Measurements from ENCODE around the gene AIM2. TPM values are rescaled to one million over a fixed set of nuclear protein-coding genes. Genes with fewer than 3 reads are reported as not detected.

AIM2 gene
- polyA plus RNA-seq, 1 of the 3 experiments (the other 2 are of a cell fraction): 1.1 TPM

DNA sequence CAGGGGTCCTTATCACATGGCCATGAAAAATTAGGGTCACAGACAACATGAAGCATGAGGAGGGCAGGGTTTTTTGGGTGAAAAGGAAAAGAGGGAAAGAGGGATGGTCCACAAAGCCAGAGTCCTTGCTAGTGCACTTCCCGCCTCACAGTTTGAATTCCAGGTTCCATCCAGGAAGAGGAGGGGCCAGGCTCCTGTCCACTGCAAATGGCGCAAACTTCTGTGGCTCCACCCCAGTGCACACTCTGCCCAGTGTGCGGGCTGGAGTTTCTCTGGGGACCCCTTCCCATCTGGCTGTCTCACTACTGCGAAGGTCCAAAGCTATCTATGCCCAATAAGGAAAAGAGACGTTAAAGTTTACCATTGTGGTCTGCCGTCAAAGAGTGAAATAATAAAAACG lies 17.8 kb downstream of the AIM2 start:
- H3K9me3 ChIP-seq: no peaks in the 10 kb centered on the region
- H3K79me2 ChIP-seq (ENCODE audit: insufficient read depth): no peaks in the 10 kb centered on the region
- no peak overlapping the region for H3K9ac ChIP-seq
- no peaks in the 10 kb centered on the region for H3K9me2 ChIP-seq
- H3K4me1 ChIP-seq (ENCODE audit: control insufficient read depth in 1 of 2, insufficient read depth in 2 of 2, low read depth in 1 of 2, low read length in 1 of 2): peaks cover 0 to 4% of the 10 kb centered on the region in 2 experiments; a peak in 1 of 4 replicates
- H3K27ac ChIP-seq (ENCODE audit: low read depth in 2 of 2, low read length in 1 of 2): no peak overlapping the region
- TF ChIP-seq FOXJ3 (CRISPR knock-in tag; IDR thresholded peaks at IDR 0.05) (no peak), YY1 (IDR thresholded peaks at IDR 0.05; ENCODE audit: low read depth) (no peak), FOSL2 (IDR thresholded peaks at IDR 0.05; ENCODE audit: borderline replicate concordance, low read depth) (no peak), NFIC (IDR thresholded peaks at IDR 0.05; ENCODE audit: borderline replicate concordance) (no peak), CHD2 (IDR thresholded peaks at IDR 0.05; ENCODE audit: low read length, partially characterized antibody) (no peak), MXI1 (IDR thresholded peaks at IDR 0.05; ENCODE audit: low read depth, low read length) (no peak), FOXM1 (IDR thresholded peaks at IDR 0.05; ENCODE audit: low read depth) (no peak), RFX5 (IDR thresholded peaks at IDR 0.05; ENCODE audit: low read length) (no peak), RCOR1 (IDR thresholded peaks at IDR 0.05; ENCODE audit: low read length) (no peak), RXRA (IDR thresholded peaks at IDR 0.05; ENCODE audit: borderline replicate concordance, low read depth) (no peak), EP300 (IDR thresholded peaks at IDR 0.05; ENCODE audit: borderline replicate concordance in 1 of 2, low read depth in 1 of 2, low read length in 1 of 2) (no peak), TCF12 (IDR thresholded peaks at IDR 0.05) (no peak), JUND (IDR thresholded peaks at IDR 0.05) (no peak)
- TF ChIP-seq, protein P1, sequence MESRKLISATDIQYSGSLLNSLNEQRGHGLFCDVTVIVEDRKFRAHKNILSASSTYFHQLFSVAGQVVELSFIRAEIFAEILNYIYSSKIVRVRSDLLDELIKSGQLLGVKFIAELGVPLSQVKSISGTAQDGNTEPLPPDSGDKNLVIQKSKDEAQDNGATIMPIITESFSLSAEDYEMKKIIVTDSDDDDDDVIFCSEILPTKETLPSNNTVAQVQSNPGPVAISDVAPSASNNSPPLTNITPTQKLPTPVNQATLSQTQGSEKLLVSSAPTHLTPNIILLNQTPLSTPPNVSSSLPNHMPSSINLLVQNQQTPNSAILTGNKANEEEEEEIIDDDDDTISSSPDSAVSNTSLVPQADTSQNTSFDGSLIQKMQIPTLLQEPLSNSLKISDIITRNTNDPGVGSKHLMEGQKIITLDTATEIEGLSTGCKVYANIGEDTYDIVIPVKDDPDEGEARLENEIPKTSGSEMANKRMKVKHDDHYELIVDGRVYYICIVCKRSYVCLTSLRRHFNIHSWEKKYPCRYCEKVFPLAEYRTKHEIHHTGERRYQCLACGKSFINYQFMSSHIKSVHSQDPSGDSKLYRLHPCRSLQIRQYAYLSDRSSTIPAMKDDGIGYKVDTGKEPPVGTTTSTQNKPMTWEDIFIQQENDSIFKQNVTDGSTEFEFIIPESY (IDR thresholded peaks at IDR 0.05; ENCODE audit: borderline replicate concordance, low read depth): no peak
- TF ChIP-seq, protein P2, sequence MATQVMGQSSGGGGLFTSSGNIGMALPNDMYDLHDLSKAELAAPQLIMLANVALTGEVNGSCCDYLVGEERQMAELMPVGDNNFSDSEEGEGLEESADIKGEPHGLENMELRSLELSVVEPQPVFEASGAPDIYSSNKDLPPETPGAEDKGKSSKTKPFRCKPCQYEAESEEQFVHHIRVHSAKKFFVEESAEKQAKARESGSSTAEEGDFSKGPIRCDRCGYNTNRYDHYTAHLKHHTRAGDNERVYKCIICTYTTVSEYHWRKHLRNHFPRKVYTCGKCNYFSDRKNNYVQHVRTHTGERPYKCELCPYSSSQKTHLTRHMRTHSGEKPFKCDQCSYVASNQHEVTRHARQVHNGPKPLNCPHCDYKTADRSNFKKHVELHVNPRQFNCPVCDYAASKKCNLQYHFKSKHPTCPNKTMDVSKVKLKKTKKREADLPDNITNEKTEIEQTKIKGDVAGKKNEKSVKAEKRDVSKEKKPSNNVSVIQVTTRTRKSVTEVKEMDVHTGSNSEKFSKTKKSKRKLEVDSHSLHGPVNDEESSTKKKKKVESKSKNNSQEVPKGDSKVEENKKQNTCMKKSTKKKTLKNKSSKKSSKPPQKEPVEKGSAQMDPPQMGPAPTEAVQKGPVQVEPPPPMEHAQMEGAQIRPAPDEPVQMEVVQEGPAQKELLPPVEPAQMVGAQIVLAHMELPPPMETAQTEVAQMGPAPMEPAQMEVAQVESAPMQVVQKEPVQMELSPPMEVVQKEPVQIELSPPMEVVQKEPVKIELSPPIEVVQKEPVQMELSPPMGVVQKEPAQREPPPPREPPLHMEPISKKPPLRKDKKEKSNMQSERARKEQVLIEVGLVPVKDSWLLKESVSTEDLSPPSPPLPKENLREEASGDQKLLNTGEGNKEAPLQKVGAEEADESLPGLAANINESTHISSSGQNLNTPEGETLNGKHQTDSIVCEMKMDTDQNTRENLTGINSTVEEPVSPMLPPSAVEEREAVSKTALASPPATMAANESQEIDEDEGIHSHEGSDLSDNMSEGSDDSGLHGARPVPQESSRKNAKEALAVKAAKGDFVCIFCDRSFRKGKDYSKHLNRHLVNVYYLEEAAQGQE (IDR thresholded peaks at IDR 0.05; ENCODE audit: low read depth, low read length): no peak
- TF ChIP-seq, protein P3, sequence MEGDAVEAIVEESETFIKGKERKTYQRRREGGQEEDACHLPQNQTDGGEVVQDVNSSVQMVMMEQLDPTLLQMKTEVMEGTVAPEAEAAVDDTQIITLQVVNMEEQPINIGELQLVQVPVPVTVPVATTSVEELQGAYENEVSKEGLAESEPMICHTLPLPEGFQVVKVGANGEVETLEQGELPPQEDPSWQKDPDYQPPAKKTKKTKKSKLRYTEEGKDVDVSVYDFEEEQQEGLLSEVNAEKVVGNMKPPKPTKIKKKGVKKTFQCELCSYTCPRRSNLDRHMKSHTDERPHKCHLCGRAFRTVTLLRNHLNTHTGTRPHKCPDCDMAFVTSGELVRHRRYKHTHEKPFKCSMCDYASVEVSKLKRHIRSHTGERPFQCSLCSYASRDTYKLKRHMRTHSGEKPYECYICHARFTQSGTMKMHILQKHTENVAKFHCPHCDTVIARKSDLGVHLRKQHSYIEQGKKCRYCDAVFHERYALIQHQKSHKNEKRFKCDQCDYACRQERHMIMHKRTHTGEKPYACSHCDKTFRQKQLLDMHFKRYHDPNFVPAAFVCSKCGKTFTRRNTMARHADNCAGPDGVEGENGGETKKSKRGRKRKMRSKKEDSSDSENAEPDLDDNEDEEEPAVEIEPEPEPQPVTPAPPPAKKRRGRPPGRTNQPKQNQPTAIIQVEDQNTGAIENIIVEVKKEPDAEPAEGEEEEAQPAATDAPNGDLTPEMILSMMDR (IDR thresholded peaks at IDR 0.05): no peak
- TF ChIP-seq, protein P4, sequence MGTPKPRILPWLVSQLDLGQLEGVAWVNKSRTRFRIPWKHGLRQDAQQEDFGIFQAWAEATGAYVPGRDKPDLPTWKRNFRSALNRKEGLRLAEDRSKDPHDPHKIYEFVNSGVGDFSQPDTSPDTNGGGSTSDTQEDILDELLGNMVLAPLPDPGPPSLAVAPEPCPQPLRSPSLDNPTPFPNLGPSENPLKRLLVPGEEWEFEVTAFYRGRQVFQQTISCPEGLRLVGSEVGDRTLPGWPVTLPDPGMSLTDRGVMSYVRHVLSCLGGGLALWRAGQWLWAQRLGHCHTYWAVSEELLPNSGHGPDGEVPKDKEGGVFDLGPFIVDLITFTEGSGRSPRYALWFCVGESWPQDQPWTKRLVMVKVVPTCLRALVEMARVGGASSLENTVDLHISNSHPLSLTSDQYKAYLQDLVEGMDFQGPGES (IDR thresholded peaks at IDR 0.05; ENCODE audit: low read depth, low read length): no peak
- TF ChIP-seq, protein P5, sequence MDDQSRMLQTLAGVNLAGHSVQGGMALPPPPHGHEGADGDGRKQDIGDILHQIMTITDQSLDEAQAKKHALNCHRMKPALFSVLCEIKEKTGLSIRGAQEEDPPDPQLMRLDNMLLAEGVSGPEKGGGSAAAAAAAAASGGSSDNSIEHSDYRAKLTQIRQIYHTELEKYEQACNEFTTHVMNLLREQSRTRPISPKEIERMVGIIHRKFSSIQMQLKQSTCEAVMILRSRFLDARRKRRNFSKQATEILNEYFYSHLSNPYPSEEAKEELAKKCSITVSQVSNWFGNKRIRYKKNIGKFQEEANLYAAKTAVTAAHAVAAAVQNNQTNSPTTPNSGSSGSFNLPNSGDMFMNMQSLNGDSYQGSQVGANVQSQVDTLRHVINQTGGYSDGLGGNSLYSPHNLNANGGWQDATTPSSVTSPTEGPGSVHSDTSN (IDR thresholded peaks at IDR 0.05): no peak
- CTCF ChIA-PET: interaction anchor here (1.3 kb wide), 1 partner anchor 14 kb away, joined by 4 read pairs; no protein-coding TSS in a partner anchor
- peaks cover 21 to 25% of the 10 kb centered on the region in 2 experiments for H3K36me3 ChIP-seq (replicated peaks in 1 of 2; ENCODE audit: control insufficient read depth in 1 of 2, insufficient read depth in 2 of 2, low read length in 1 of 2)
- H3K4me2 ChIP-seq: no peak overlapping the region
- POLR2A ChIA-PET: no interaction called here
- no peak for DNase-seq
- no peaks in the 10 kb centered on the region for H4K20me1 ChIP-seq (ENCODE audit: insufficient read depth)
- WGBS (ENCODE audit: low lambda C conversion rate): 48% methylated on average over 7 of the region's 7 CpGs
- H3K4me3 ChIP-seq (ENCODE audit: low read depth in 2 of 2, low read length in 1 of 2): no peak overlapping the region
- peaks cover 5% of the 10 kb centered on the region for H3F3A ChIP-seq (replicated peaks; ENCODE audit: insufficient read depth)
- H2AFZ ChIP-seq (ENCODE audit: low read depth): no peak overlapping the region
- no peaks in the 10 kb centered on the region for H3K27me3 ChIP-seq (ENCODE audit: insufficient read depth)

Data from SK-N-SH (cell line).